Measurements from ENCODE around the gene CPNE9.

Gene CPNE9

DNA sequence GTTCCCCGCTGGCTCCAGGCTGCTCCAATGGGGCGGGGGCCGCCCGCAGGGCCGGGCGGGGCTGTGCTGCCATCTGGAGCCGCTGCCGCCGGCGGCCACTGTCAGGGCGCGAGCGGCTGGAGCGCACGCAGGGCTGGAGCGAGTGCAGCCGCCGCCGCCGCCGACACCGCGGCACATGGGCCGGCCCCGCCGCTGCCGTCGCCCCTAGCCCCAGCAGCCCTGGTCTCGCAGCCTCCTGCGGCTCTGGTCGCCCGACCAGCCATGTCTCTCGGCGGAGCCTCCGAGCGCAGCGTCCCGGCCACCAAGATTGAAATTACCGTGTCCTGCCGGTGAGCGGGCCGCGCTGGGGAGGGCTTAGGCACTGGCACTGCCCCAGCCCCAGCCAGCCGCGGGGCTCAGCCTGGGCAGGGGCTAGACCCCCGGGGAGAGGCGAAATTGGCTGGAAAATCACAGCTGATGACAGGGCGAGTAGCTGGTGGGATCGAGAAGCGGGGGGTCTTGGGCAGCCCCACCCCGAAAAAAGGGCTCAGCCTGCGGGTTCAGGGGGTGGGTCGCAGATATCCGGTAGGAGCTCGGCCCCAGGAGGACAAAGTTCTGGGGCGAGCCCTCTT, at the start of gene CPNE9:
TSS of gene CPNE9 (plus strand) at position 98 of the 611 bp plus-strand sequence. CDS start at position 262, 164 bp downstream.
- no peak for FAIRE-seq

DNA sequence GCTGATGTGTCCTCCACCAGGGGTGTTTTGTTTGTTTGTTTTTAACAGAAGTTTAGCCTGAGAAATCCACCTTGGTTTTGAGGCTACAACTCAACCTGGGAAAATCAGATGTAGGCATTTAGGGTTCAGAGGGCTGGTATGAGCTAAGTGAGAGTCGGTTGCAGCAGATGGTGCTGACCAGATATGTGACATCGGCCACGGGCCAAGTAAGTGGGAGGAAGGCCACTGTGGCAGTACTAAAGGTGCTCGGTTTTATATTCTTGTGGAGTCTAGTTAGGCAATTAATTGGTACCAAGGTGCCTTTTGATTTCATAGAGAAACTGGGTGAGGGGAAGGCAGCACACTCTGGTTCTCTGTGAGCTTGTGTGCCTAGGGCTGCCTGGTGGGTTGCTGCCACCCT, 43.8 kb upstream of the CPNE9 start:
- FAIRE-seq, result no peak

GRCh38 chr3:9660972-9661371, 42.7 kb upstream of the CPNE9 start:
- FAIRE-seq, result no peak

- FAIRE-seq, result no peak
Measured at GRCh38 chr3:9664119-9664751, 39.4 kb upstream of the CPNE9 start.

- no peak for FAIRE-seq
Measured at GRCh38 chr3:9666704-9667445, 36.8 kb upstream of the CPNE9 start.

GRCh38 chr3:9669277-9669676, 34.4 kb upstream of the CPNE9 start:
- no peak for FAIRE-seq

DNA sequence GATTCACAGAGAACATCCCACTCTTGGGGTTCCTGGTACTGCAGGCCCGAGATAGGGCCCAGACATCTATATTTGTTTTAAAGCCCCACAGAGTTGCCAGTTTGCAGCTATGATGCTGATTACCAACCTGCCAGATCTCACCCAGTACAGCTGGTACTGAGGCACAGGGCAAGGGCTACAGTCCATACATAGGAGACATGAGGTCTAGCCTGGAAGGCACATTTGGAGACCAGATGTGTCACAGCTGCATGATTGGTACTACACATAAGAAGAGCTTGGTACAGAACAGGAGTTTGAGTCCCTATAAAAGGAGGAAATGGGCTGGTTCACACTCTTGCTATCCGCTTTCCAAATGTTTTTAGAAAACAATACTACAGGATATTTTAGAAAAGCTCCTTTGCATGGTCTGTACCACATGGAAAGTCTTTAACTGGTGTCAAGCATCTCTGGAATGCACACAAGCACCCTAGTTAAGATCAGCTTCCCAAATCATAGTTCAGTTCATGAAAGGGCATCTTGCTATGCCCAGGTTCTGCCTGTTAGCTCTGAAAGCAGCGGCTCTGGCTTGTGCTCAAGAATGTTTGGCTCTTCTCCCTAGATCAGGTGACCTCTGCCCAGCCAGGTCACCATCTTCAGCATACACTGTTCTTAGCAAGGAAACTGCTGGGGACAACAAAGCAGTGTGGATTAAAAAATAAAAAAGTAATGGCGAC, 33.8 kb upstream of the CPNE9 start:
- no peak for FAIRE-seq

- no peak for FAIRE-seq
Measured at GRCh38 chr3:9673082-9673481, 30.6 kb upstream of the CPNE9 start.

- no peak for FAIRE-seq
Measured at GRCh38 chr3:9673752-9674151, 29.9 kb upstream of the CPNE9 start.

DNA sequence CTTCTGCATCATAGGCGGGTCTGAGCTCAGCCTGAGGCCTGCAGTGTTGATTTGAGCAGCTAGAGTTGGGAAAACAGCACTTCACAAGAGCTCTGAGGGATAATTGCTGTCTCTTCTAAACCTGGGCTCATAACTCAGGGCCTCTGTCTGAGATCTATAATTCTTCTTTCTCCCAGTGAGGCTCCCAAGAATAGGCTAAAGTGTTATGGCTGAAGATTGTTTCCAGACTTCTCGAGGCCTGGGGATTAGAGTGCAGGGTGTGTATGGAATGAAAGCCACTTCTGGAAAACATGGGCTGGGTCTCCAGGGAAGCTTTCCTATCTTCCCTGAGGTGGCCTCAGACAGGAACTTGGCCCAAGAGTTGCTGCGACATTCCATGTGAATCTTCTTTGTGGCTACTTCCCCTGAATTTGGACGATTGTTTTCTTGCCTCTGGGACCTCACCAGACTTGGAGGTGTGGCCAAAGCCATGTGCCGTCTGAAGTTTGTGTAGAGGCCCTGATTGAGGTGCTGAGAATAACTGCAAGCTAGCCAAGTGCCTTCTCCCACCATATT, 27.8 kb upstream of the CPNE9 start:
- FAIRE-seq, result no peak

DNA sequence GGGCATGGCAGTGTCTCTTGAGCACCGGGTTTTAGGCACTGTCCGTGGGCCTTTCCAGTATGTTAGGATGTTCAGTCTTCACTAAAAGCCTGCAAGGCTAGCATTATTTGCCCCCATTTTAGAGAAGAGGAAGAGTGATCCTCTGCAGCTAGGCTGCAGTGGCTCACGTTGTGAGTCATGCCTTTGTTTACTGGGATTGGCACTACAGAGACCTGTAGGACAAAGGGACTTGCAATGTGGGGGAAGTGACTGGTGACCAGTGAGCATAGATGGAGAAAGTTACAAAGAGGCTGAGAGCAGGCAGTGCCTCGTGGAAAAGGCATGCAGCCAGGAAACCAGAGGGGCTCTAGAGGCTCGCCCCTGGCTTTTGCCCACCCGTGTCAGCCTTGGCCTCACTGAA, 26.8 kb upstream of the CPNE9 start:
- no peak for FAIRE-seq

DNA sequence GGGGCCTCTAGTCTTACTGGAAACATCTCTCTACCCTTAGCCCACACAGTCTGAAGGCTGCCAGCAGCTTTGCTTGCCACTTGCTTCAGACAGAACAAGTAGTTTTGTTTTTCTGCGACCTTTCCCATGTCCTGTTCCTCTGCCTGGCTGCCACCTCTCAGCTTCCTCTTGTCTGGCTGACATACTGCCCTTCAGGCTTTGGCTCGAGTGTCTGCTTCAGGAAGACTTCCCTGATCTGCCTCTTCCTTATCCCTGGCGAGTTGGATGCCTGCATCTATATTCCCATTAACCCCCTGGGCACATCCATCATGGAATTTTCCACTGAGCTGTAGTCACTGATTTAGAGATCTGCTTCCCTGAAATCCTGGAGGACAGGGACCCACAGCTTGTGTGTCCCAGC, 25.1 kb upstream of the CPNE9 start:
- no peak for FAIRE-seq

- no peak for FAIRE-seq
Measured at GRCh38 chr3:9679476-9680080, 24.1 kb upstream of the CPNE9 start.

DNA sequence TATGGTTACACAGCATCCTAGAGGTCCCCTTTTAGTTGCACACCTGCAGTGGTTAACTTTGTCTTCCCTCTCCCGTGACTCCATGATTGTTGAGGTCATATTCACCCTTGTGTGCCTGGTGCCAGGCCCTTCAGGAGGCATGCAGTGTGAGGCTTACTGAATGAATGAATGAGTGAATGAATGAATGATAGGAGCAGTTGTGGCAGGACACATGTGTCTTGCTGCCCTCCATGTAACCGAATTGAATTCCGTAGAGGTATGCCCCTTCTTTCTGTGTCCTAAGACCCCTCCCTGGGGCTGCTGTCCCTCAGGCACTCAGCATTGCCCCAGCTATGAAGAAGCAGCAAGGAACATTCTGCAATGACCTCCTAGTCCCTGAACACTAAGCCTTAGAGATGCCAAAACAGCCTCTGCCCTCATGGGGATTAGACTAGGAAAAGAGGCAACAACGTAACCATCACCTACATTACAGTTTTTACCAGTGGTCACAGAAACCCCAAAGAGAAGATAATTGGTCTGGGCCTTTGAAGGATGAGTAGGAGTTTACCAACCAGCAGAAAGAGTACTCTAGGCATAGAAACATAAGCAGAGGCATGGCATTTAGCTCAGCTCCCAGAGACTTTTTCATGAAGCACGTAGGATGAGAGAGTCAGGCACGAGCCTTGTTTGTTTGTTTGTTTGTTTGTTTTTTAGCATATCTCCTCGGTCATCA, 22.5 kb upstream of the CPNE9 start:
- no peak for FAIRE-seq

DNA sequence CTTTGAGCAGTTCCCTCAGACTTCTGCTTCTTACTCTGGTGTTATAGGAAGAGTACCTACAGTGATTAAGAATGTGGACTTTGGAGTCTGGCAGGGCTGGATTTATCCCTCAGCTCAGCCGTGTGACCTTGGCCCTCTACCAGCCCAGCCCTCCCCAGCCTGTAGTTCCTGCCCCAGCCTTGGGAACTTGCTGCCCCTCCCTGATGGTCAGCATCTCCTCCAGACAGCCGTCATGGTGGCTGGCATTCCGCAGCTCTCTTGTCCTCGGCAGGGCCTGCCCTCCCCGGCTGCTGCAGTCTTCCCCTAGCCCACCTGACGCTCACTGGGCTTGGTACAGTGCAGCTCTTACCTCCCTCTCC, 21.9 kb upstream of the CPNE9 start:
- no peak for FAIRE-seq

GRCh38 chr3:9682096-9682495, 21.5 kb upstream of the CPNE9 start:
- FAIRE-seq, result no peak

DNA sequence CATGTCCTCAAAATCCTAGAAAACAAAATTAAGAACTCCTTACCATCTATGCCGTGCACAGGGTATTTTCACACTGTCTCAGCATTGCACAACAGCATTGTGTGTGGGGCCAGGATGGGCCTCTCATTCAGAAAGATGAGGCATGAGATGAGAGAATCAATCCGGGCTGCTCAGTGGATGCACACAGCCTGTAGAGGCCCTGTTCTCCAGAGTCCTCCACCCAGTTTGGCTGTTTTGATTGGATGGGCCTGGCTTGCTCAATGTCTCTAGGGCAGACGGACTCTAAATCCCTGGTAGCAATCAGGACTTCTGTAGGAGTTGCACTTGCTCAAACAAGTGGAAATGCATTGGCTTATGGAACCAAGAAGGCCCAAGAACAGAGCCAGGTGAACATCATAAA, 20.2 kb upstream of the CPNE9 start:
- no peak for FAIRE-seq

DNA sequence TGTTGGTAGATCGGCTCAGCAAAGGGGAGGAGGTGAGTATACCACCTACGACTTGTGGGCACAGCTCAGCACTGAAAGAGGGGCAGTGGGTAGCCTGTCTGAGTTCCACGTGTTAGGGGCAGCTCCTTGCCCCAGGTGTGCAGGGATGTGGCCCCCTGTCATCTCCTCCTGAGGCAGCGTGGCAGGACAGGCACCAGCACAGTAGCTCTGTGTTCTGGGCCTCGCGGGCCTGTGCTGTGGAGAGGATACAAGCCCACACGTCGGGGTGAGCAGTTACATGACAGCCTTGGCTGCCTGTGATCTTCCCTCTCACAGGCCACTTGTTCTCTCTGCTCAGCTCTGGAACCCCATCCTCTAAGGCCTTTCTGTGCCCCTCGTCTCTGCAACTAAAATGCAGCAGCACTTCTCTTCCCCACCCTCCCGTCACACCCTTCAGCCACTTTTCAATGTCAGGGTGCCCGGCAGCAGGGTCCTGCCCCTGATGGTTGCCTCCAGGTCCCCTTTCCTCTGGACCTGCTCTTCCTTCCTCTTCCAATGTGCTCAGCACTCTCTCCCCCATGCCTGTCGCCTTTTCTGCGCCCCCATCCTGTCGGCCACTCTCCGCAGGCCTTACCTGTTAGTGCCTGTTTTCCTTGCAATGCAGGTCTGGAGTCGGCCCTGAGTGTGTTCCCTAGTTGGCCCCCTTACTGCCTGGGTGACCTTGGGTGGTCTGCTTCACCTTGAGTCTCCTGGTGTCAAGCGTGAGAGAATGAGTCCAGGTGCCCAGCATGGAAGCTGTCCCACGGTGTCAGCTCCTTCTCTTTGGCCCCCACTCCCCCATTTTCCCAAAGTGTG, 18.2 kb upstream of the CPNE9 start:
- FAIRE-seq, result no peak

GRCh38 chr3:9686050-9686550, 17.5 kb upstream of the CPNE9 start:
- no peak for FAIRE-seq

DNA sequence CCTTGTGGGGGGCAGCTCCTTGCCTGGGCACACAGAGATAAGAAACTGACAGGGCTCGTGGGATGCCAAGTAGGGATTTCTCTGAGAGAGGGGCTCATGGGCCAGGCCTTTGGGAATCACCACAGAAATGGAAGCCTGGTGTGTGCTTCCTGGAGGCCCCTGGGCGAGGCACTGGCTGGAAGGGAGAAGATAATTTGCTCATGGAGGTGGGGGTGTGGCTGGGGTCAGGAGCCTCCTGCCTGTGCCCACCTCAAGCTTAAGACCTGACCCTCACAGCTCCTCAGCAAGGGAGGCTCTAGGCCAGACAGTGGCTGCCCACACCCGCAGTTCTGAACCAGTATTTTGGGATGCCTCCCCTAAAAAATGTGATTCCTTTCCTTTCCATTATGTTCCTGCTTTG, 16.9 kb upstream of the CPNE9 start:
- FAIRE-seq, result no peak

DNA sequence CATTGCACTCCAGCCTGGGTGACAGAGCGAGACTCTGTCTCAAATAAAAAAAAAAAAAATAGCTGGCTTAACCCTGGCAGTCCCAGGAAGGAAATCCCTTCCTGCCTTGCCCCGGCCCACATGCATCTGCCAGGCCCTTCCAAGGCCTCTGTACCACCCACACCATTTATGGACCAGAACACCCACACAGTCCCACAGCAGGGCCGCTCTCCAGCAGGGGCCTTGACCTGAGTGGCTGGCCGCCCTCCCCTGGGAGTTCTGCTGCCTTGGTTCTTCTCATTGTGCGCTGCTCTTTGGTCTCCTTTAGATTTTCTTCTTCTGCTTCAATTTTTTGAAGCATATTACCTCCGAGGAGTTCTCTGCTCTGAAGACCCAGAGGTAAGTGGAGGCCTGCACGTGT, 16.1 kb upstream of the CPNE9 start:
- FAIRE-seq, result no peak
